ENCODE data around the gene WWC1. TPM values are rescaled to one million over a fixed set of nuclear protein-coding genes. Genes with fewer than 3 reads are reported as not detected.
A peak's percentile ranks its signal among the peaks of the same experiment; 100 is the strongest.
"Not testable (repeated sequence)": the region's sequence is repeated elsewhere in the genome, so short reads cannot be mapped to it uniquely, and the experiment has no call there.

WWC1 gene
- total RNA-seq, 3 donors from 2014 or later: 14.7 to 37.0 (median 17.2) TPM

DNA sequence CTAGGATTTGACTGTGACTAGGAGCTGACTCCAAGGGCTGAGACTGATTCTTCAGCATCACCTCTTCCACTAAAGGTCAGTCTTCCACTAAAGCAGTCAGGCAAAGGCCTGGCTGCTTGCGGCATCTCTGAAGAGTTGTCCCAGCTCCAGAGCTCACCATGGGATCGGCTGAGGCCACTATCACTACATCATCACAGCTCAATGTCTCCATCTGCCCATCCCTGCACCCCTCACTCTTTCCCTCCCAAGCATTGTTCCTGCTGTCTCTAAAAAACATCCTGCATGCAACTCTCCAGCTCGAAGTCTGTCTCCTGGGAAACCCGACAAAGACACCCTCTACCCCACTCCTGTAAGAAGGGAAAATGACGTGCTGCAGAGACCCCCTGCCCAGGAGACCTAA, 15.5 kb upstream of the WWC1 start:
- intact Hi-C loops (cut with DNase I, micrococcal nuclease): no loop called here
- ATAC-seq (no peak), DNase-seq (no peak)
- TF ChIP-seq, protein P1, sequence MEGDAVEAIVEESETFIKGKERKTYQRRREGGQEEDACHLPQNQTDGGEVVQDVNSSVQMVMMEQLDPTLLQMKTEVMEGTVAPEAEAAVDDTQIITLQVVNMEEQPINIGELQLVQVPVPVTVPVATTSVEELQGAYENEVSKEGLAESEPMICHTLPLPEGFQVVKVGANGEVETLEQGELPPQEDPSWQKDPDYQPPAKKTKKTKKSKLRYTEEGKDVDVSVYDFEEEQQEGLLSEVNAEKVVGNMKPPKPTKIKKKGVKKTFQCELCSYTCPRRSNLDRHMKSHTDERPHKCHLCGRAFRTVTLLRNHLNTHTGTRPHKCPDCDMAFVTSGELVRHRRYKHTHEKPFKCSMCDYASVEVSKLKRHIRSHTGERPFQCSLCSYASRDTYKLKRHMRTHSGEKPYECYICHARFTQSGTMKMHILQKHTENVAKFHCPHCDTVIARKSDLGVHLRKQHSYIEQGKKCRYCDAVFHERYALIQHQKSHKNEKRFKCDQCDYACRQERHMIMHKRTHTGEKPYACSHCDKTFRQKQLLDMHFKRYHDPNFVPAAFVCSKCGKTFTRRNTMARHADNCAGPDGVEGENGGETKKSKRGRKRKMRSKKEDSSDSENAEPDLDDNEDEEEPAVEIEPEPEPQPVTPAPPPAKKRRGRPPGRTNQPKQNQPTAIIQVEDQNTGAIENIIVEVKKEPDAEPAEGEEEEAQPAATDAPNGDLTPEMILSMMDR (IDR thresholded peaks at IDR 0.05): no peak
- H3K4me3 ChIP-seq: no peak overlapping the region
- no peaks in the 10 kb centered on the region for H3K9me3 ChIP-seq
- no peaks in the 10 kb centered on the region for H3K36me3 ChIP-seq (ENCODE audit: low read depth)
- H3K4me1 ChIP-seq (ENCODE audit: low read depth): peaks cover 2% of the 10 kb centered on the region

DNA sequence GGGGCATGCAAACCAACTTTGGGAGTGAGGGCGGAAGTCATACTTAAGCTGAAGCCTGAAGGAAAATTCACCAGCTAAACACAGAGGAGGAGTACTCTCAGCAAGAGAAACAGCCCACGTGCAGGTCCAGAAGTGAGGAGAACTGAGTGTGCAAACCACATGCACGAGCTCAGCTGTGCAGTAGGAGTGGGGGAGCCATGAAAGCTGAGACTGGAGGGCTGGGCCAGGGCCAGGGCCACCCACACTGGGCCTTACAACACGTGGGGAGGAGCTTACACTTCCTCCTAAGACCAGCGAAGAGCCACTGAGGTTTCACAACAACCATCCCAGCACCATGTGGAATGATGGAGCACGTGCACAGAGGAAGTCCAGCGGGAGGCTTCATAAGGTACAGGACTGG, 9.3 kb upstream of the WWC1 start:
- Histone ChIP-seq H3K4me3 (no peak overlapping the region), H3K9me3 (no peaks in the 10 kb centered on the region), H3K4me1 (ENCODE audit: low read depth) (peaks cover 2% of the 10 kb centered on the region), H3K36me3 (ENCODE audit: low read depth) (no peaks in the 10 kb centered on the region)
- ATAC-seq (peak; percentile 31), DNase-seq (no peak)
- intact Hi-C loops (cut with DNase I, micrococcal nuclease): no loop called here
- TF ChIP-seq, protein P1 (IDR thresholded peaks at IDR 0.05): no peak

DNA sequence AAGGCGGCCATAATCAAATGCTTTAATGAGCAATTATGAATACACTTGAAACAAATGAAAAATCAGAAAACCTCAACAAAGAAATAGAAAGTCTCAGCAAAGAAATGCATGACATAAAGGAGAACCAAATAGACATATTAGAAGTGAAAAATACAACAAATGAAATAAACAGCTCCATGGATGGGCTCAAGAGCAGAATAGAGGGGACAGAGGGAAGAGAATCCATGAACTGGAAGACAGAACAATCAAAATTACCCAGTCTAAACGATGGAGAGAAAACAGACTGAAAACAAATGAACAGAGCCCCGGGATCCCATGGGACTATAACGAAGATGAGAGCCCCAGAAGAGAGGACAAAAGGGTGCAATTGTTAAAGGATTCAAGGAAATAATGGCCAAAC, 6.6 kb upstream of the WWC1 start:
- ATAC-seq: no peak
- no peaks in the 10 kb centered on the region for H3K36me3 ChIP-seq (ENCODE audit: low read depth)
- no peaks in the 10 kb centered on the region for H3K9me3 ChIP-seq
- intact Hi-C loops (cut with DNase I, micrococcal nuclease): no loop called here
- TF ChIP-seq, protein P1 (IDR thresholded peaks at IDR 0.05): no peak
- no peak overlapping the region for H3K4me3 ChIP-seq
- DNase-seq: no peak
- H3K4me1 ChIP-seq (ENCODE audit: low read depth): peaks cover 6% of the 10 kb centered on the region

DNA sequence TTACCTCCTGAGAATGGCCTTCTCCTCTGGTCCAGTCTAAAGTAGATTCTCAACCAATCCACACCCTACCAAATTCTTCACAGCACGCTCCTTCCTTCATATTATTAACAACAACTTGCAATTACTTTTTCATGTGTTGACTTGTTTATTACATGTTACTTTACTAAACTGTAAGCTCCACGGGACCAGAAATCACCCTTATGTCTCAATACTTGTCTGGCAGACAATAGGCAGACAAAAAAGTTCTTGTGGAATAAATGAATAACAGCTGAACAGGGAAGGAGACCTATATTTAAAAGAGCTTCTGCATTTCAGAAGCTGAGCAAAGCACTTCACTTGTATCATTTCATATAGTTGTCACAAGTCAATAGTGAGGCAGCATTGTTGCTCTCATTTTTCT, 5.7 kb upstream of the WWC1 start:
- DNase-seq: no peak
- Histone ChIP-seq H3K4me1 (ENCODE audit: low read depth) (peaks cover 6% of the 10 kb centered on the region), H3K9me3 (no peaks in the 10 kb centered on the region), H3K36me3 (ENCODE audit: low read depth) (no peaks in the 10 kb centered on the region), H3K4me3 (no peak overlapping the region)
- intact Hi-C loops (cut with DNase I, micrococcal nuclease): no loop called here
- TF ChIP-seq, protein P1 (IDR thresholded peaks at IDR 0.05): no peak
- no peak for ATAC-seq

DNA sequence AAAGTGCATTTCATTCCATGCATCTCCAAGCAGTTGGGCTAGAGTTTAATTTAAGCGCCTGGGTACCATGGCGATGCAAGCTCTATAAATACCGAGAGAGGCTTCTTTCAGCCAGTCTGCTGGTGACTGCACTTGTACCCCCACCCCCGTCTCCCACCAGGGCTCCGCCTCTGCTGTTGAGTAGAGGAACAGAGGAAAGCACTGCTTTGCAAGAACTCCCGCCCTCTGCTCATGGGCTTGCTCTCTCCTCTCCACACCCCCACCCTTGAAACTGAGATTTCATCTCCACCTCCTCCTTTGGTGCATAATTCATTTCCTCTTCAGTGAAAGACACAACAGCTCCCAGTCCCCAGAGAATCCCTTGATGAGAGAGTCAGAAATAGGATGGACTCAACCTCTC, 5.1 kb upstream of the WWC1 start:
- Histone ChIP-seq H3K4me1 (ENCODE audit: low read depth) (peaks cover 6% of the 10 kb centered on the region), H3K4me3 (no peak overlapping the region), H3K9me3 (no peaks in the 10 kb centered on the region), H3K36me3 (ENCODE audit: low read depth) (no peaks in the 10 kb centered on the region)
- TF ChIP-seq, protein P1 (IDR thresholded peaks at IDR 0.05): no peak
- DNase-seq: no peak
- ATAC-seq: no peak
- intact Hi-C loops (cut with DNase I, micrococcal nuclease): no loop called here

DNA sequence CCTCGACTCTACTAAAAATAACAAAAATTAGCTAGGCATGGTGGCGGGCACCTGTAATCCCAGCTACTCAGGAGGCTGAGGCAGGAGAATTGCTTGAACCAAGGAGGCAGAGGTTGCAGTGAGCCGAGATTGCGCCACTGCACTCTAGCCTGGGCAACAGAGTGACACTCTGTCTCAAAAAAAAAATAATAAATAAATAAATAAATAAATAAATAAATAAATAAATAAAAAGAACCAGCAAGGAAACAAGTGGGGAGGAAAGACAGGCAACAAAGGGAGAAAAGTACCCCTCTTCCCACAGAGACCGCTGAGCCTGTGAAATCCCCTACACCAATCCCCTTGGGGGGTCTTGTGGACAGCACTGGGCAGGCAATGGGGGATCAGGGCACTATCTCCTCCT, 4.6 kb upstream of the WWC1 start:
- H3K36me3 ChIP-seq (ENCODE audit: low read depth); ATAC-seq; H3K4me1 ChIP-seq (ENCODE audit: low read depth); H3K4me3 ChIP-seq; intact Hi-C loops (cut with DNase I, micrococcal nuclease); DNase-seq; H3K9me3 ChIP-seq: not testable (repeated sequence)
